Lung (tissue), 12 donors: Measurements from ENCODE around the gene HINT3. TPM values are rescaled to one million over a fixed set of nuclear protein-coding genes. Genes with fewer than 3 reads are reported as not detected.

Experiments used
- ATAC-seq: fragments of 200-7000 bp; cut with Tn5 transposase; one replicate; pipeline ENCODE4 v1.9.1; 2020; ENCODE audit warnings: moderate number of reproducible peaks; ENCODE audit not compliant: insufficient read depth, low FRiP score
- DNase-seq, 3 donors: peaks; one replicate each; pipeline ENCODE4 v3.0.0-alpha.2; 2013 to 2017
- H3K27ac ChIP-seq, 2 donors: one replicate each; pipeline ENCODE4 v1.5.1; 2013; ENCODE audit warnings: mild to moderate bottlenecking in 2 of 2, moderate library complexity in 2 of 2, control low read depth in 1 of 2, inconsistent platforms in 1 of 2, low read depth in 1 of 2, low read length in 1 of 2
- H3K27me3 ChIP-seq, 3 donors: one replicate each; pipeline ENCODE4 v1.5.1; 2013; ENCODE audit warnings: low read length in 2 of 3; ENCODE audit not compliant: control insufficient read depth in 3 of 3, insufficient read depth in 3 of 3
- H3K36me3 ChIP-seq, 4 donors: one replicate each; pipeline ENCODE4 v1.5.1; 2013; ENCODE audit warnings: low read length in 4 of 4, mild to moderate bottlenecking in 1 of 4, moderate library complexity in 1 of 4; ENCODE audit not compliant: control insufficient read depth in 4 of 4, insufficient read depth in 4 of 4
- H3K4me1 ChIP-seq, 5 donors: one replicate each; pipeline ENCODE4 v1.5.1; 2013; ENCODE audit warnings: low read length in 5 of 5, mild to moderate bottlenecking in 2 of 5, moderate library complexity in 1 of 5; ENCODE audit not compliant: control insufficient read depth in 5 of 5, insufficient read depth in 5 of 5
- H3K4me3 ChIP-seq: one replicate; pipeline ENCODE4 v1.5.1; 2013; ENCODE audit warnings: mild to moderate bottlenecking, control low read depth, moderate library complexity
- H3K9ac ChIP-seq, 2 donors: one replicate each; pipeline ENCODE4 v1.5.1; 2013; ENCODE audit warnings: low read length in 2 of 2, control low read depth in 1 of 2; ENCODE audit not compliant: insufficient read depth in 1 of 2
- H3K9me3 ChIP-seq, 4 donors: one replicate each; pipeline ENCODE4 v1.5.1; 2013; ENCODE audit warnings: low read length in 3 of 4, mild to moderate bottlenecking in 1 of 4, moderate library complexity in 1 of 4; ENCODE audit not compliant: control insufficient read depth in 4 of 4, insufficient read depth in 3 of 4
- WGBS, 2 donors: extraction: QIAGEN DNeasy Blood & Tissue Kit; methylation state at CpG; one replicate each; pipeline ENCODE4 v1.1.7; 2013; 5-methylcytosine and 5-hydroxymethylcytosine counted together
- polyA plus RNA-seq, 2 donors: library from polyadenylated mRNA; stranded (reverse); fragments of 200-250 nt; gene quantifications; one replicate each; pipeline ENCODE4 v1.2.1, GENCODE V29; 2013
- total RNA-seq, 2 donors: library from RNA; depleted of rRNA in 1 of 2; stranded (reverse); fragments of >200 nt in 1 of 2; gene quantifications; one replicate each; pipeline ENCODE4 v1.2.1, GENCODE V29; 2014 to 2021
- TF ChIP-seq, protein P1 (sequence below): IDR thresholded peaks from 2 replicates; pipeline ENCODE4 v1.5.1; 2012; ENCODE audit warnings: mild to moderate bottlenecking; ENCODE audit errors: control extremely low read depth, extremely low read depth
- donor health status: control.
- donor health status: control.
- donor health status: Bipolar disorder and iron deficiency.
- donor health status: healthy.
- donor health status: DM: yes; HTN: yes; CAD: no.

Gene HINT3
- total and polyA plus RNA-seq, 4 donors, result 8.1 to 41.9 (median 20.8) TPM

DNA sequence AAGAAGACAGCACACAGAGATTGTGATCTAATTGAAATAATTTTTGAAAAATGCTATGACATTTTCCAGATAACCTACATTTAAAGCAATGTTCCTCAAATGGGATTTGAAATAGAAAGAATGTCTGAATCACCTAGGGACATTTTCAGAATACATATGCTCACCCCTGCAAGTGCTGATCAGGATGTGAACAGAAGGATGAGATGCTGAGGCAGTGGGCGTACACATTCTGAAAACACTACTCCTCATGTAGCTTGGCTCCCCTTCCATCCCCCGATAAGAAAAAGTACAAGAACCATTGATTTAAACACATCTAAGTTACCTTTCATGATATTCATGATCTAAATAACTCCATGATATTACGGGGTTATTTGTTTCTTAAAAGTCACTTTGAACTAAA lies 29.9 kb upstream of the HINT3 start:
- TF ChIP-seq, protein P1, sequence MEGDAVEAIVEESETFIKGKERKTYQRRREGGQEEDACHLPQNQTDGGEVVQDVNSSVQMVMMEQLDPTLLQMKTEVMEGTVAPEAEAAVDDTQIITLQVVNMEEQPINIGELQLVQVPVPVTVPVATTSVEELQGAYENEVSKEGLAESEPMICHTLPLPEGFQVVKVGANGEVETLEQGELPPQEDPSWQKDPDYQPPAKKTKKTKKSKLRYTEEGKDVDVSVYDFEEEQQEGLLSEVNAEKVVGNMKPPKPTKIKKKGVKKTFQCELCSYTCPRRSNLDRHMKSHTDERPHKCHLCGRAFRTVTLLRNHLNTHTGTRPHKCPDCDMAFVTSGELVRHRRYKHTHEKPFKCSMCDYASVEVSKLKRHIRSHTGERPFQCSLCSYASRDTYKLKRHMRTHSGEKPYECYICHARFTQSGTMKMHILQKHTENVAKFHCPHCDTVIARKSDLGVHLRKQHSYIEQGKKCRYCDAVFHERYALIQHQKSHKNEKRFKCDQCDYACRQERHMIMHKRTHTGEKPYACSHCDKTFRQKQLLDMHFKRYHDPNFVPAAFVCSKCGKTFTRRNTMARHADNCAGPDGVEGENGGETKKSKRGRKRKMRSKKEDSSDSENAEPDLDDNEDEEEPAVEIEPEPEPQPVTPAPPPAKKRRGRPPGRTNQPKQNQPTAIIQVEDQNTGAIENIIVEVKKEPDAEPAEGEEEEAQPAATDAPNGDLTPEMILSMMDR, result no peak
- Histone ChIP-seq H3K4me1 (peaks cover 0 to 8% (median 0%) of the 10 kb centered on the region in 5 donors), H3K27me3 (no peaks in the 10 kb centered on the region), H3K4me3 (no peak overlapping the region), H3K9ac (no peak overlapping the region), H3K36me3 (peaks cover 10 to 24% (median 17%) of the 10 kb centered on the region in 4 donors), H3K9me3 (no peaks in the 10 kb centered on the region), H3K27ac (no peak overlapping the region)
- WGBS, 2 donors, result 95 to 96% methylated on average over 3 of the region's 3 CpGs
- ATAC-seq (no peak), DNase-seq (no peak)

DNA sequence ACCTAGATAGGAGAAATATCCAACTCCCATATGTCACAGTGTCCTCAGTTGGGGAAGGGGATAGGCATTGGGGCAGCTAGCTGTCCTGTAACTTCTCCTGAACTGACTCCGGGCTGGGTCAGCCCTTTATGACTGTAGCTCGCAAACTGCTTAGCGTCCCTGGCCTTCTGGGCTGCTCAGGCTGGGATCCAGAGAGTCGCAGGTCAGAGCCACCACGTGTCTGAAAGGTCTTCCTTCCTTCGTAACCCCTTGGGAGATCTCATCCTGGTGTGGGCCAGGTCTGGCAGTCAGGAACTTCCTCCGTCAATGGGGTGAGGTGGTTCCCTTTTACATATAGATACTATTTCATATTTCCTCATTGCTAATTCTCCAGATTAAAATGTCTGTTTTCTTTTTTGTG lies 28.8 kb upstream of the HINT3 start:
- no peak overlapping the region for H3K4me3 ChIP-seq
- DNase-seq (no peak), ATAC-seq (no peak)
- H3K27ac ChIP-seq, result no peak overlapping the region
- TF ChIP-seq, protein P1, result no peak
- peaks cover 0 to 7% (median 0%) of the 10 kb centered on the region in 5 donors for H3K4me1 ChIP-seq
- WGBS, 2 donors, result 46 to 71% methylated on average over 7 of the region's 7 CpGs
- no peaks in the 10 kb centered on the region for H3K27me3 ChIP-seq
- H3K36me3 ChIP-seq, result peaks cover 10 to 22% (median 14%) of the 10 kb centered on the region in 4 donors
- H3K9ac ChIP-seq, result no peak overlapping the region
- H3K9me3 ChIP-seq, result no peaks in the 10 kb centered on the region

DNA sequence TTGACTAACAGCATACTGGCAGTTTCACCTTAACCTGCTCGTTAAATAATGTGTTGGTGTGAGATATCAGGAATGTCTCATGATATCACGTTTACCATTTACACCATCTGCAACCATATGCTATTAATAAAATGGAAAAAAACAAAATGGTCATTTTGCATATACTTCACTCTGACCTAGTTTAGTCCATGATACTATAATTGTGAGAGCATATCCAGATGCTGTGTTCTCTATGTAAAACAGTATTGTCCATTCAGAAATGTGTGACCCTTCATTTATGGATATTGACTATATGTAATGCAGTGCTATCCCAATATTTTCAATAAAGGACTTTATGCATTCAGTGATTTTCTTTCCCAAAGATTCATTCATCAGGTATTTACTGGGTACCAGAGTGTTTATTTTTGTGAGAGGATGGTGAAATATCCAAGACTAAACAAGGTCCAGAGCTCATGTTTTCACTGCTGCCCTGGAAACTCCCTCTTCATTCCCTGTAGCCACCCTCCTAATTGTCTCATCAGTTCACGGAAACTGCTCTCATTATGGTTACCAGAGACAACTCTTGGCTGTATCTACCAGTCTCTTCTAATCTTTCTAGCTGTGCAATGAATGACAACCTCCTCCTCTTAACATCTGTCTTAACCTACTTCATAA lies 25.7 kb upstream of the HINT3 start:
- ATAC-seq (no peak), DNase-seq (no peak)
- no peak overlapping the region for H3K9ac ChIP-seq
- no peaks in the 10 kb centered on the region for H3K27me3 ChIP-seq
- peaks cover 0 to 11% (median 3%) of the 10 kb centered on the region in 4 donors for H3K36me3 ChIP-seq
- H3K9me3 ChIP-seq, result no peaks in the 10 kb centered on the region
- no peak overlapping the region for H3K27ac ChIP-seq
- WGBS, 2 donors, result 94 to 96% methylated on average over 3 of the region's 3 CpGs
- H3K4me3 ChIP-seq, result no peak overlapping the region
- no peaks in the 10 kb centered on the region for H3K4me1 ChIP-seq
- TF ChIP-seq, protein P1, result no peak
